ENCODE results near the gene OSMR.

DNA sequence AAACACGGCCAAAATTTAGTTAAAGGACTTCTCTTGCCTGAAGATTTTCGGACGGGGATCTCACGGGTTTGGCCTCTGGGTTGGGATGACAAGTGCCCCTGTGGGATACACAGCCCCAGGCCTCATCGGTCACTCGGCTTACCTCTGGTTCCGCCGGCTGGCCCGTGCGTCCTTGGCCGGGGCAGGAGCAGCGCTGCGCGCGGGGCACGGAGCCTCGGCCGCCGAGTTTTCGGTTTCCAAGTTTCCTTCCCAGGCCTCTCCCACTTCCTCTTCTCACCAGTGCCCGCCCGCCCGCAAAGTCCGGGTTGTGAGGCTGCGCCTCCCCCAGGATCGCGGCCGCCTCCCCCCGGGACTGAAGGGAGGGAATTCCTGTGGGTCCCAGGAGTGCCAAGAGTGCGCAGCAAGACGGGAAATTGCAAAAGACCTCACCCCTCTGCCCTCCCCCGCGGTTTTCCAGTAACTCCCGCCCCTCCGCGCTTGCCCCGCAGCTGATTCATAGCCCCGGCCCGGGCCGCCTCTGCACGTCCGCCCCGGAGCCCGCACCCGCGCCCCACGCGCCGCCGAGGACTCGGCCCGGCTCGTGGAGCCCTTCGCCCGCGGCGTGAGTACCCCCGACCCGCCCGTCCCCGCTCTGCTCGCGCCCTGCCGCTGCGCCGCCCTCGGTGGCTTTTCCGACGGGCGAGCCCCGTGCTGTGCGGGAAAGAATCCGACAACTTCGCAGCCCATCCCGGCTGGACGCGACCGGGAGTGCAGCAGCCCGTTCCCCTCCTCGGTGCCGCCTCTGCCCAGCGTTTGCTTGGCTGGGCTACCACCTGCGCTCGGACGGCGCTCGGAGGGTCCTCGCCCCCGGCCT lies at the start of gene OSMR:
- TF ChIP-seq, protein P1, sequence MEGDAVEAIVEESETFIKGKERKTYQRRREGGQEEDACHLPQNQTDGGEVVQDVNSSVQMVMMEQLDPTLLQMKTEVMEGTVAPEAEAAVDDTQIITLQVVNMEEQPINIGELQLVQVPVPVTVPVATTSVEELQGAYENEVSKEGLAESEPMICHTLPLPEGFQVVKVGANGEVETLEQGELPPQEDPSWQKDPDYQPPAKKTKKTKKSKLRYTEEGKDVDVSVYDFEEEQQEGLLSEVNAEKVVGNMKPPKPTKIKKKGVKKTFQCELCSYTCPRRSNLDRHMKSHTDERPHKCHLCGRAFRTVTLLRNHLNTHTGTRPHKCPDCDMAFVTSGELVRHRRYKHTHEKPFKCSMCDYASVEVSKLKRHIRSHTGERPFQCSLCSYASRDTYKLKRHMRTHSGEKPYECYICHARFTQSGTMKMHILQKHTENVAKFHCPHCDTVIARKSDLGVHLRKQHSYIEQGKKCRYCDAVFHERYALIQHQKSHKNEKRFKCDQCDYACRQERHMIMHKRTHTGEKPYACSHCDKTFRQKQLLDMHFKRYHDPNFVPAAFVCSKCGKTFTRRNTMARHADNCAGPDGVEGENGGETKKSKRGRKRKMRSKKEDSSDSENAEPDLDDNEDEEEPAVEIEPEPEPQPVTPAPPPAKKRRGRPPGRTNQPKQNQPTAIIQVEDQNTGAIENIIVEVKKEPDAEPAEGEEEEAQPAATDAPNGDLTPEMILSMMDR (IDR thresholded peaks at IDR 0.05; ENCODE audit: insufficient read depth, low read length, poor library complexity, severe bottlenecking): no peak
- no peak for TF ChIP-seq EZH2phosphoT487 (conservative IDR thresholded peaks at IDR 0.05; ENCODE audit: low read length)
